A673 (cell line): Measurements from ENCODE around the gene C16orf74. TPM values are rescaled to one million over a fixed set of nuclear protein-coding genes. Genes with fewer than 3 reads are reported as not detected.

ENCODE experiments used
- BruUV-seq: library from RNA; stranded (reverse); fragments of 400-500 nt; replicated peaks from 2 replicates; lab custom pipeline; 2021; lab: Mats Ljungman, UMichigan
- CTCF ChIA-PET: fragments of 300-600 bp; sonication (Branson Sonifier 250); formaldehyde crosslinking; loops from one replicate; lab custom pipeline; 2022; ENCODE audit warnings: antibody characterized with exemption; lab: Charles Lee
- POLR2A ChIA-PET: fragments of 300-600 bp; sonication (Branson Sonifier 250); formaldehyde crosslinking; loops from one replicate; lab custom pipeline; 2022; ENCODE audit warnings: antibody characterized with exemption; ENCODE audit not compliant: low non-redundant PET; lab: Charles Lee
- DNase-seq: peaks from one replicate; pipeline ENCODE4 v3.0.0-alpha.2; 2015; ENCODE audit warnings: low spot score
- H3K27ac ChIP-seq: fragments of 200-600 bp; sonication (generic); 2 replicates; pipeline ENCODE4 v1.5.1; 2016; ENCODE audit warnings: mixed run types, low read depth, mild to moderate bottlenecking, mixed read lengths, antibody characterized with exemption, low read length; ENCODE audit not compliant: poor library complexity, severe bottlenecking
- H3K27me3 ChIP-seq: fragments of 200-600 bp; sonication (generic); replicated peaks from 2 replicates; pipeline ENCODE4 v1.6.1; 2017; ENCODE audit warnings: mixed run types, low read depth, mild to moderate bottlenecking, mixed read lengths, antibody characterized with exemption, low read length; ENCODE audit not compliant: insufficient read depth, poor library complexity
- H3K36me3 ChIP-seq: fragments of 200-600 bp; sonication (generic); 2 replicates; pipeline ENCODE4 v1.6.1; 2016; ENCODE audit warnings: mixed run types, mild to moderate bottlenecking, mixed read lengths, antibody characterized with exemption, low read length; ENCODE audit not compliant: insufficient read depth, poor library complexity, severe bottlenecking
- H3K4me1 ChIP-seq: fragments of 200-600 bp; sonication (generic); 2 replicates; pipeline ENCODE4 v1.6.1; 2017; ENCODE audit warnings: mixed run types, mild to moderate bottlenecking, mixed read lengths, antibody characterized with exemption, low read length; ENCODE audit not compliant: insufficient read depth, poor library complexity, severe bottlenecking
- H3K4me3 ChIP-seq: fragments of 200-600 bp; sonication (generic); 2 replicates; pipeline ENCODE4 v1.5.1; 2016; ENCODE audit warnings: low read depth, mixed run types, mild to moderate bottlenecking, mixed read lengths, low read length; ENCODE audit not compliant: poor library complexity, severe bottlenecking
- H3K9me3 ChIP-seq: fragments of 200-600 bp; sonication (generic); 2 replicates; pipeline ENCODE4 v1.6.1; 2016; ENCODE audit warnings: mixed run types, low read depth, mild to moderate bottlenecking, mixed read lengths, antibody characterized with exemption, low read length; ENCODE audit not compliant: poor library complexity, severe bottlenecking
- EZH2 ChIP-seq: fragments of 200-600 bp; sonication (generic); IDR thresholded peaks from 2 replicates; pipeline ENCODE4 v1.6.1; 2017; ENCODE audit warnings: borderline replicate concordance, low read depth, mild to moderate bottlenecking, mixed read lengths, antibody characterized with exemption, low read length; ENCODE audit not compliant: poor library complexity, severe bottlenecking
- intact Hi-C: fragments of 100-400 bp; cut with micrococcal nuclease; formaldehyde crosslinking; loops from one replicate; pipeline ENCODE4 v1.10.0; 2022; ENCODE audit not compliant: unreplicated experiment
- total RNA-seq: library from RNA; stranded (reverse); gene quantifications from 2 replicates; pipeline ENCODE4 v1.2.3, GENCODE V29; 2021
- TF ChIP-seq, protein P1 (sequence below): fragments of 300-800, 200-600 bp; sonication (generic); conservative IDR thresholded peaks from 2 replicates; pipeline ENCODE4 v1.5.1; 2017; ENCODE audit warnings: low read depth, mild to moderate bottlenecking, antibody characterized with exemption, low read length, moderate library complexity, mixed read lengths

C16orf74 gene
- total RNA-seq, 1 experiment from 2014 or later = 3.8 TPM

- no peak for DNase-seq
- ChIA-PET CTCF (no interaction called here), POLR2A (no interaction called here)
- H3K9me3 ChIP-seq = no peaks in the 10 kb centered on the region
- H3K27me3 ChIP-seq = no peaks in the 10 kb centered on the region
- H3K4me1 ChIP-seq = peaks cover 9% of the 10 kb centered on the region
- intact Hi-C loops = no loop called here
- no TSS peak for BruUV-seq
- H3K36me3 ChIP-seq = peaks cover 40% of the 10 kb centered on the region
- no peak for TF ChIP-seq EZH2
- TF ChIP-seq, protein P1, sequence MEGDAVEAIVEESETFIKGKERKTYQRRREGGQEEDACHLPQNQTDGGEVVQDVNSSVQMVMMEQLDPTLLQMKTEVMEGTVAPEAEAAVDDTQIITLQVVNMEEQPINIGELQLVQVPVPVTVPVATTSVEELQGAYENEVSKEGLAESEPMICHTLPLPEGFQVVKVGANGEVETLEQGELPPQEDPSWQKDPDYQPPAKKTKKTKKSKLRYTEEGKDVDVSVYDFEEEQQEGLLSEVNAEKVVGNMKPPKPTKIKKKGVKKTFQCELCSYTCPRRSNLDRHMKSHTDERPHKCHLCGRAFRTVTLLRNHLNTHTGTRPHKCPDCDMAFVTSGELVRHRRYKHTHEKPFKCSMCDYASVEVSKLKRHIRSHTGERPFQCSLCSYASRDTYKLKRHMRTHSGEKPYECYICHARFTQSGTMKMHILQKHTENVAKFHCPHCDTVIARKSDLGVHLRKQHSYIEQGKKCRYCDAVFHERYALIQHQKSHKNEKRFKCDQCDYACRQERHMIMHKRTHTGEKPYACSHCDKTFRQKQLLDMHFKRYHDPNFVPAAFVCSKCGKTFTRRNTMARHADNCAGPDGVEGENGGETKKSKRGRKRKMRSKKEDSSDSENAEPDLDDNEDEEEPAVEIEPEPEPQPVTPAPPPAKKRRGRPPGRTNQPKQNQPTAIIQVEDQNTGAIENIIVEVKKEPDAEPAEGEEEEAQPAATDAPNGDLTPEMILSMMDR = no peak
- H3K4me3 ChIP-seq = no peak overlapping the region
- H3K27ac ChIP-seq = no peak overlapping the region
Measured at GRCh38 chr16:85796152-85796551, 45.3 kb upstream of the C16orf74 start.

DNA sequence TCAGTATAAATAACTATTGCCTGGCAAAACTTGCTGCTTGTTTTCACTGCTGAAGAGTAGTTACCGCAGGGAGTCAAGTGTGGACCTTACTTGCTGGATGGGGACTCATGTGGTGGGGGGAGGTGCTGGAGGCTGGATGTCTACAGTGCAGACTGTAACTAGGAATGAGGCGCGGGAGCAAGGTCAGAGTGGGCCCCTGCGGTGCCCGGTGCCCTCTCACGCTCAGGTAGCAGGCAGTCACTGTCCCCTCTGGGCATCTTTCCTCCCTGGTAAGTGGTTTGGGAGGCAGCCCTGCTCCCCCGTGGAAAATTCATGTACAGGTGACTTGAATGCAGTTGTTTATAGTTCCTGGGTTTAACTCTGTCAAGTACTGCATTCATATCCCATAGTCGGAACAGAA is 43.8 kb upstream of the C16orf74 start:
- Histone ChIP-seq H3K36me3 (peaks cover 37% of the 10 kb centered on the region), H3K4me3 (no peak overlapping the region), H3K4me1 (peaks cover 9% of the 10 kb centered on the region), H3K27ac (no peak overlapping the region), H3K27me3 (no peaks in the 10 kb centered on the region), H3K9me3 (no peaks in the 10 kb centered on the region)
- intact Hi-C loops = no loop called here
- ChIA-PET POLR2A (no interaction called here), CTCF (no interaction called here)
- no peak for DNase-seq
- no TSS peak for BruUV-seq
- TF ChIP-seq, protein P1 = no peak

- POLR2A ChIA-PET = no interaction called here
- no peak overlapping the region for H3K4me3 ChIP-seq
- H3K9me3 ChIP-seq = no peaks in the 10 kb centered on the region
- H3K27me3 ChIP-seq = no peaks in the 10 kb centered on the region
- no peak for TF ChIP-seq EZH2
- TF ChIP-seq, protein P1 = no peak
- H3K4me1 ChIP-seq = peaks cover 9% of the 10 kb centered on the region
- H3K36me3 ChIP-seq = peaks cover 37% of the 10 kb centered on the region
- no TSS peak for BruUV-seq
- CTCF ChIA-PET = no interaction called here
- H3K27ac ChIP-seq = no peak overlapping the region
- intact Hi-C loops = no loop called here
- DNase-seq = no peak
Measured at GRCh38 chr16:85793662-85794298, 42.9 kb upstream of the C16orf74 start.
